ENCODE data around the gene SLC9A3. TPM values are rescaled to one million over a fixed set of nuclear protein-coding genes. Genes with fewer than 3 reads are reported as not detected.

Gene SLC9A3
- total RNA-seq, 4 donors from 2014 or later = 1.7 to 4.5 (median 2.9) TPM

DNA sequence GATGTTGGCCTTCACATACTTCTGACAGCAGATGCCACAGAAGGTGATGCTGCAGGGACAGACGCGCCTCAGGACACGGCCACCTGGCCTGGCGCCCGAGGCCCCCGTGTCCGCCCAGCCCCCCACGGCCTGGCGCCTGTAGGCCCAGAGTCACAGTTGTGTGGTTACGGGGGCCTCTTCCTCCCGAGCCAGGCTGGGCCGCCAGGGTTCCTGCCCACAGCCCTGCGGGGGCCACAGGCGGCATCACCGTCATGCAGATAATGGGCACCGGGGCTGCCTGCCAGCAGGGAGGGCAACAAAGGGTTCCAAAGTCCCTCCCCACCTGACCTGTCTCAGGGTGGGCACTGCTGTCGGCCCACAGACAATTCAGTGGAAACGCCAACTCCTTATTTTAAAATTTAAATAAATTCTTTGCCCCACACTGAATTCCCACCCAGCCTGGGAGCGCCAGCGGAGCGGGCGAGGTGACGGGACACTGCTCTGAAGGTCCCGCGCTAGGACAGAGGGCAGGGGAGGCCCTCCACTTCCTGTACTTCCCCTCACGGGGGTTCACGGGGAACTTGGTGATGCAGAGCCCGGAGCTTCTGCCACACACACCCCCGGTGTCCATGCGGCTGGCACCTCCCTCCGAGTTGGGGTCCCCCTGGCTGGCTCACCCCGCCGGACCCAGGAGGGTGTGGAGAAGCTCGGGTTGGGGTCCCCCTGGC is 40.7 kb downstream of the SLC9A3 start:
- intact Hi-C loops (cut with DNase I; ENCODE audit: low total_unique reads) = no loop called here
- in situ Hi-C loops (cut with MboI; ENCODE audit: low sequenced_read_pairs in 4 of 4) = no loop called here
- DNase-seq = no peak

DNA sequence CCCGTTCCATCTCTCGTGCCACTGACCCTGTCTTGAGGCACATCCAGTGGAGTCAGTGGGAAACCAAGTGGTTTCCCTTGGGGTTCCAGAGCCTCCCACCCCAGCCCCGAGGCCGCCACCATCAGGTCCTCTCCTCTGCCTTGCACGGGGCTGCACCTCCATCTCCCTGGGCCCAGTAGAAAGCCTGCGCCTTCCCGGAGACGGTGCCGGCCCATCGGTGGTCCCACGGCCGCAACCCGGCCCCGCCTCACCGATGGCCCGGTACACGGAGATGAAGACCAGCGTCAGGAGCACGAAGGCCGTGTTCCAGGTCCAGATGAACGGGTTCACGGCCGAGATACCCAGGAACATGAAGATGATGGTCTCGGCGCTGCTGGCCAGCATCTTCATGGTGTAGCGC is 41.2 kb downstream of the SLC9A3 start:
- TF ChIP-seq, protein P1, sequence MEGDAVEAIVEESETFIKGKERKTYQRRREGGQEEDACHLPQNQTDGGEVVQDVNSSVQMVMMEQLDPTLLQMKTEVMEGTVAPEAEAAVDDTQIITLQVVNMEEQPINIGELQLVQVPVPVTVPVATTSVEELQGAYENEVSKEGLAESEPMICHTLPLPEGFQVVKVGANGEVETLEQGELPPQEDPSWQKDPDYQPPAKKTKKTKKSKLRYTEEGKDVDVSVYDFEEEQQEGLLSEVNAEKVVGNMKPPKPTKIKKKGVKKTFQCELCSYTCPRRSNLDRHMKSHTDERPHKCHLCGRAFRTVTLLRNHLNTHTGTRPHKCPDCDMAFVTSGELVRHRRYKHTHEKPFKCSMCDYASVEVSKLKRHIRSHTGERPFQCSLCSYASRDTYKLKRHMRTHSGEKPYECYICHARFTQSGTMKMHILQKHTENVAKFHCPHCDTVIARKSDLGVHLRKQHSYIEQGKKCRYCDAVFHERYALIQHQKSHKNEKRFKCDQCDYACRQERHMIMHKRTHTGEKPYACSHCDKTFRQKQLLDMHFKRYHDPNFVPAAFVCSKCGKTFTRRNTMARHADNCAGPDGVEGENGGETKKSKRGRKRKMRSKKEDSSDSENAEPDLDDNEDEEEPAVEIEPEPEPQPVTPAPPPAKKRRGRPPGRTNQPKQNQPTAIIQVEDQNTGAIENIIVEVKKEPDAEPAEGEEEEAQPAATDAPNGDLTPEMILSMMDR (IDR thresholded peaks at IDR 0.05 in 4 of 5, conservative IDR thresholded peaks at IDR 0.05 in 1 of 5) = no peak
- H3K36me3 ChIP-seq = no peaks in the 10 kb centered on the region
- H3K9me3 ChIP-seq = no peaks in the 10 kb centered on the region
- H3K27ac ChIP-seq = no peak overlapping the region
- no peak for DNase-seq
- intact Hi-C loops (cut with DNase I; ENCODE audit: low total_unique reads) = no loop called here
- no peak overlapping the region for H3K4me3 ChIP-seq
- H3K27me3 ChIP-seq = peaks cover 59 to 72% (median 65%) of the 10 kb centered on the region in 3 donors
- in situ Hi-C loops (cut with MboI; ENCODE audit: low sequenced_read_pairs in 4 of 4) = no loop called here
- H3K4me1 ChIP-seq = no peaks in the 10 kb centered on the region
- no peak for ATAC-seq

More for the DNA sequence above, 40.7 kb downstream of the SLC9A3 start:
- Histone ChIP-seq H3K27ac (no peak overlapping the region), H3K9me3 (no peaks in the 10 kb centered on the region), H3K36me3 (no peaks in the 10 kb centered on the region), H3K4me3 (no peak overlapping the region), H3K4me1 (no peaks in the 10 kb centered on the region), H3K27me3 (peaks cover 55 to 72% (median 62%) of the 10 kb centered on the region in 3 donors)
- no peak for ATAC-seq
- TF ChIP-seq POLR2A (IDR thresholded peaks at IDR 0.05) = no peak
- TF ChIP-seq, protein P1 (IDR thresholded peaks at IDR 0.05 in 4 of 5, conservative IDR thresholded peaks at IDR 0.05 in 1 of 5) = no peak

- ATAC-seq (no peak), DNase-seq (no peak)
- Histone ChIP-seq H3K36me3 (no peaks in the 10 kb centered on the region), H3K9me3 (no peaks in the 10 kb centered on the region), H3K27me3 (peaks cover 64 to 76% (median 70%) of the 10 kb centered on the region in 3 donors), H3K4me3 (no peak overlapping the region), H3K27ac (no peak overlapping the region), H3K4me1 (no peaks in the 10 kb centered on the region)
- intact Hi-C loops (cut with DNase I; ENCODE audit: low total_unique reads) (no loop called here), in situ Hi-C loops (cut with MboI; ENCODE audit: low sequenced_read_pairs in 4 of 4) (no loop called here)
- TF ChIP-seq, protein P1 (IDR thresholded peaks at IDR 0.05 in 4 of 5, conservative IDR thresholded peaks at IDR 0.05 in 1 of 5) = no peak
- no peak for TF ChIP-seq POLR2A (IDR thresholded peaks at IDR 0.05)
These were observed 41.7 kb downstream of the SLC9A3 start for GRCh38 chr5:482506-482905.

DNA sequence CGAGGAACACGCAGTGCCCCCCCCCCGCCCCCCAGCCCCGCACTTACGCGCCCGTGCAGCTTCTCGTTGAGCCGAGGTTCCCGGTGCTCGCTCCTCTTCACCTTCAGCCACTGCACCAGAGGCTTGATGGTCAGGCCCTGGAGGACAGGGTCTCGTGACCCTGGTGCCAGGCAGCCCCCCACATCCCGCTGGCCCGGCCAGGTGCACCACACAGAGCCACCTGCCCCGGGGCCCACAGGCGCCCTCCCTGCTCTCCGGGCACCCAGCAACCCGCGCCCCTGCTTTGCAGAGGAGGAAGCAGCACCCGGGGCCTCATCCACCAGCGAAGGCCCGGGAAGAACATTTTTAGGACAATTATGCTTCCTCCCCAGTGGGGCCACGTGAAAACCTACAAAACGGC is 42.2 kb downstream of the SLC9A3 start:
- ATAC-seq = no peak
- H3K9me3 ChIP-seq = no peaks in the 10 kb centered on the region
- H3K4me3 ChIP-seq = no peak overlapping the region
- DNase-seq = no peak
- H3K27me3 ChIP-seq = peaks cover 69 to 81% (median 75%) of the 10 kb centered on the region in 3 donors
- no peaks in the 10 kb centered on the region for H3K4me1 ChIP-seq
- in situ Hi-C loops (cut with MboI; ENCODE audit: low sequenced_read_pairs in 4 of 4) = no loop called here
- no peak overlapping the region for H3K27ac ChIP-seq
- intact Hi-C loops (cut with DNase I; ENCODE audit: low total_unique reads) = no loop called here
- TF ChIP-seq POLR2A (IDR thresholded peaks at IDR 0.05) = no peak
- TF ChIP-seq, protein P1 (IDR thresholded peaks at IDR 0.05 in 4 of 5, conservative IDR thresholded peaks at IDR 0.05 in 1 of 5) = no peak
- no peaks in the 10 kb centered on the region for H3K36me3 ChIP-seq

All from gastrocnemius medialis (tissue), 4 donors.